IPS-18a (cell line): ENCODE results near the gene CNPY1.

Experiments used
- H3K27ac ChIP-seq: one replicate; pipeline ENCODE4 v1.5.1; 2013; ENCODE audit warnings: low read length
- H3K27me3 ChIP-seq: one replicate; pipeline ENCODE4 v1.6.1; 2013; ENCODE audit warnings: mild to moderate bottlenecking, low read length; ENCODE audit not compliant: control insufficient read depth, insufficient read depth
- H3K36me3 ChIP-seq: one replicate; pipeline ENCODE4 v1.6.1; 2013; ENCODE audit warnings: low read depth, low read length; ENCODE audit not compliant: control insufficient read depth
- H3K4me1 ChIP-seq: one replicate; pipeline ENCODE4 v1.6.1; 2013; ENCODE audit warnings: low read depth, low read length; ENCODE audit not compliant: control insufficient read depth
- H3K4me3 ChIP-seq: one replicate; pipeline ENCODE4 v1.5.1; 2013; ENCODE audit warnings: low read length
- H3K9ac ChIP-seq: one replicate; pipeline ENCODE4 v1.6.1; 2013; ENCODE audit warnings: mild to moderate bottlenecking, low read length, moderate library complexity
- H3K9me3 ChIP-seq: one replicate; pipeline ENCODE4 v1.6.1; 2013; ENCODE audit warnings: low read depth, low read length; ENCODE audit not compliant: control insufficient read depth

CNPY1 gene

GRCh38 chr7:155553871-155554270, 7.5 kb upstream of the CNPY1 start:
- H3K27ac ChIP-seq = no peak overlapping the region
- no peak overlapping the region for H3K4me3 ChIP-seq
- H3K36me3 ChIP-seq = no peaks in the 10 kb centered on the region
- no peaks in the 10 kb centered on the region for H3K27me3 ChIP-seq
- no peaks in the 10 kb centered on the region for H3K4me1 ChIP-seq
- H3K9ac ChIP-seq = no peak overlapping the region
- no peaks in the 10 kb centered on the region for H3K9me3 ChIP-seq

DNA sequence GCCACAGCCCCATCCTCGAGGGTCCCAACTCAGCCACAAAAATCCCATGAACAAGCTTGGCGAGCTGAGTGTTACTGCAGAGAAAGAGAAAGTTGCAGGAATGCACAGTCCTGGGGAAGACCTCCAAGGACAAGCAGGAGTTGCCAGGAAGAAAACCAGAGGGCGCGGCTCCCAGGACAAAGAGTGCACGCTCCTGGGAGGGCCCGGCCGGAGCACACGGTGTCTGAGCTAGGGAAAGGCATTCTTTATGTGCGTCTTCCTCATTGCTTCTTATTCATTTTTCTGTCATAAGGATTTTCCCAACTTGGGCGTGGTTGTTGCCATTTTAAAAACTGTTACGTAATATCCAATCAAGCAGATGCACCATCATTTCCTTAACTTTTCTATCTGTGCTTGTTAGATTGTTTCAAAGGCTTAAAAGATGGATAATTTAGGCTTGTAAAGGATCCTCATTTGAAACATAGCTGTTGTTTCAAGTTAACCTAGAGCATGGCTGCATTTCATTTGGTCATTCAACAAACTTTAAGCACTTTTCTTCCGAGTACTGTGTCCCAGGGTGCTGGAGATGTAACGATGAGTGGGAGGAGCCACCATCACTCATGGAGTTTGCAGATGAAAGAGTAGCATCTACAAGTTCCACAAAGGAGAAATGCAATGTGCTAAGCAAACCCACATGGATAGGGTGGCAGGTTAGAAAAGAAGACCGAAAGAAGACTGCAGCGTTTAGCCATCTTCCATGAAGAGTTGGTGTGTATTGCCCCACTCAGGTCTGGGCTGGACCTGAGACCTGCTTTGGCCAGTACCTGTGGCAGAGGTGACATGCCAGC, 5.6 kb upstream of the CNPY1 start:
- no peaks in the 10 kb centered on the region for H3K27me3 ChIP-seq
- H3K36me3 ChIP-seq = no peaks in the 10 kb centered on the region
- no peak overlapping the region for H3K9ac ChIP-seq
- H3K9me3 ChIP-seq = no peaks in the 10 kb centered on the region
- H3K4me1 ChIP-seq = no peaks in the 10 kb centered on the region
- H3K27ac ChIP-seq = no peak overlapping the region
- H3K4me3 ChIP-seq = no peak overlapping the region

DNA sequence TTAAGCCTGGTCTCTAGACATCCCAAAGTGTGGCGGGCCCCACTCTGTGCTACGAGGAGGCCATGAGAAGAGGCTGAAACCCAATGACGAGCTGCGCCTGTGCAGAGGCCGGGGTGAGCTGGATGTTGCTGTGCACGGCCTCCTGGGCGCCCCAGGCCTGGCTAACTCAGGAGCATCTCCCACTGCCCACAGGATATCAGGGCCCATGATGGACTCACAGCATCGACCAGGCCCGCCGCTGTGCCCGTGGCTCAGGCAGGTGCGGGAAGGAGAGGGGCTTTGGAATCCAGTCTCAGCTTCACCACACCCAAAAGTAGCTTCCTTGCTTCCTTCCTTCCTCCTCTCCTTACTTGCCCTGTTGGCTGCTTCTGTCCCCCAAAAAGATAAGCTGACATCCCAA, 4.6 kb upstream of the CNPY1 start:
- Histone ChIP-seq H3K36me3 (no peaks in the 10 kb centered on the region), H3K27me3 (no peaks in the 10 kb centered on the region)

DNA sequence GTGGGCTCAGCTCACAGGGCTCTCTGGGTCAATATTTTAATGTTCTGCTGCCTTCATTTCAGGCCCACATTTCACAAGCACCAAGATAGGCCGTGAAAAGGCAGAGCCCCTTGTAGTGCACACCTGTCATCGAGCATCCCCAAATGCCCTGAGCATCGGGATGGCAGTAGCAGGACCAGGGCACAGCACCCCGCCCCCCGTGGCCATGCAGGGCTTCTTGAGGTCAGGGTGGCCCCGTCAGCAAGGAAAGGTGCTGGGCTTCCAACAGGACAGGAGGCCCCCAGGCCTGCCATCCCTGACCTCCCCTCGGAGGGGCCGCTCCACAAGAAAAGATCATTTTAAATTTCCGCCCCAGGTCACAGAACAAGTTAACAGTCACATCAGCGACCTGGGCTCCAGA, 2.9 kb upstream of the CNPY1 start:
- H3K27me3 ChIP-seq = no peaks in the 10 kb centered on the region

More for the DNA sequence above, 4.6 kb upstream of the CNPY1 start:
- Histone ChIP-seq H3K4me1 (no peaks in the 10 kb centered on the region), H3K9me3 (no peaks in the 10 kb centered on the region), H3K9ac (no peak overlapping the region), H3K27ac (no peak overlapping the region), H3K4me3 (no peak overlapping the region)

GRCh38 chr7:155547161-155547791, 917 bp upstream of the CNPY1 start:
- H3K9ac ChIP-seq = no peak overlapping the region
- H3K27ac ChIP-seq = no peak overlapping the region
- H3K4me3 ChIP-seq = no peak overlapping the region
- no peaks in the 10 kb centered on the region for H3K36me3 ChIP-seq
- no peaks in the 10 kb centered on the region for H3K4me1 ChIP-seq
- H3K9me3 ChIP-seq = no peaks in the 10 kb centered on the region
- H3K27me3 ChIP-seq = no peaks in the 10 kb centered on the region

More for the DNA sequence above, 2.9 kb upstream of the CNPY1 start:
- Histone ChIP-seq H3K27ac (no peak overlapping the region), H3K4me1 (no peaks in the 10 kb centered on the region), H3K36me3 (no peaks in the 10 kb centered on the region), H3K4me3 (no peak overlapping the region), H3K9me3 (no peaks in the 10 kb centered on the region), H3K9ac (no peak overlapping the region)

DNA sequence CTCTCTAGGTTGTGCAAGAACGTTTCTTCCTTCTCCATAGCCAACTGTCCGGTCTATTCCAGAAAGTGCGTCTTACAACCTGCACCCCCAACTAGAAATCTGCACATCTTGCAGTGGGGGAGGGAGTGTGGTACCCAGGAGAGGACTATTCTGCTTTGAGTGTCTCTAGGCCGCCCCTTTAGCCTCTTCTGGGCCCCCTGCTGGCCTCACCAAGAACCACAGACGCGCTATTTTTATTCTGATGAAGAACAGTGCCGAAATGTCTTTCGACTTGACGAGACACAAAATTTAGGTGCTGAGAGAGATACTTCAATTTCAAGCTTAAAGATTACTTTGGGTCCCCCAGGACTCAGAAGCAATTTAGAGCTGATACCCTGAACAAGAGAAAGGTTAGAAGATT, 1.0 kb downstream of the CNPY1 start:
- H3K9me3 ChIP-seq = no peaks in the 10 kb centered on the region
- no peaks in the 10 kb centered on the region for H3K4me1 ChIP-seq
- no peak overlapping the region for H3K27ac ChIP-seq
- H3K36me3 ChIP-seq = no peaks in the 10 kb centered on the region
- H3K4me3 ChIP-seq = no peak overlapping the region
- no peak overlapping the region for H3K9ac ChIP-seq
- H3K27me3 ChIP-seq = no peaks in the 10 kb centered on the region

GRCh38 chr7:155544485-155544884, 1.9 kb downstream of the CNPY1 start:
- Histone ChIP-seq H3K27me3 (no peaks in the 10 kb centered on the region), H3K9me3 (no peaks in the 10 kb centered on the region), H3K27ac (no peak overlapping the region)

DNA sequence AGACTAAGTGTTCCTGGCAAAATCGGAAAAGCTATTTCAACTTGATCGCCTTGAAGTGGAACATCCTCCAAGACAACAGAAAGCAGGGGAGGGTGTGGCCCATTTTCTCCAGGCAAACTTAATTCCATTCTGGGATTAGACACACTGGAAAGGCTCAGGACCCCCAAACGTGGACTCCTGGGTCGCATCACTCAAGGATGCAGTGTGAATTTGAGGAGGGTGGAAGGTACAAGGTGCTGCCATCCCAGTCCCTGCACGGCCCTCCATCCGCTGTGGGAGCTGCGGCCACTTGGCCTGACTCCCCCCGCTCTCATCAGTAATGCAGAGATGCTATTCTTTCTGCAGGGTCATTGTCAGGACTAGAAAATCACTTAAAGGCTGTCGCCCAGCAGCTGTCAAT, 2.4 kb downstream of the CNPY1 start:
- no peaks in the 10 kb centered on the region for H3K36me3 ChIP-seq
- H3K27ac ChIP-seq = no peak overlapping the region
- no peaks in the 10 kb centered on the region for H3K27me3 ChIP-seq
- H3K4me3 ChIP-seq = no peak overlapping the region
- H3K4me1 ChIP-seq = no peaks in the 10 kb centered on the region
- no peaks in the 10 kb centered on the region for H3K9me3 ChIP-seq
- H3K9ac ChIP-seq = no peak overlapping the region

More at GRCh38 chr7:155544485-155544884, 1.9 kb downstream of the CNPY1 start:
- no peaks in the 10 kb centered on the region for H3K36me3 ChIP-seq
- no peaks in the 10 kb centered on the region for H3K4me1 ChIP-seq
- no peak overlapping the region for H3K4me3 ChIP-seq
- no peak overlapping the region for H3K9ac ChIP-seq

- H3K9ac ChIP-seq = no peak overlapping the region
- no peak overlapping the region for H3K27ac ChIP-seq
- H3K9me3 ChIP-seq = no peaks in the 10 kb centered on the region
- no peaks in the 10 kb centered on the region for H3K27me3 ChIP-seq
- no peaks in the 10 kb centered on the region for H3K36me3 ChIP-seq
- no peak overlapping the region for H3K4me3 ChIP-seq
- no peaks in the 10 kb centered on the region for H3K4me1 ChIP-seq
These were observed 3.1 kb downstream of the CNPY1 start for GRCh38 chr7:155543011-155543876.

DNA sequence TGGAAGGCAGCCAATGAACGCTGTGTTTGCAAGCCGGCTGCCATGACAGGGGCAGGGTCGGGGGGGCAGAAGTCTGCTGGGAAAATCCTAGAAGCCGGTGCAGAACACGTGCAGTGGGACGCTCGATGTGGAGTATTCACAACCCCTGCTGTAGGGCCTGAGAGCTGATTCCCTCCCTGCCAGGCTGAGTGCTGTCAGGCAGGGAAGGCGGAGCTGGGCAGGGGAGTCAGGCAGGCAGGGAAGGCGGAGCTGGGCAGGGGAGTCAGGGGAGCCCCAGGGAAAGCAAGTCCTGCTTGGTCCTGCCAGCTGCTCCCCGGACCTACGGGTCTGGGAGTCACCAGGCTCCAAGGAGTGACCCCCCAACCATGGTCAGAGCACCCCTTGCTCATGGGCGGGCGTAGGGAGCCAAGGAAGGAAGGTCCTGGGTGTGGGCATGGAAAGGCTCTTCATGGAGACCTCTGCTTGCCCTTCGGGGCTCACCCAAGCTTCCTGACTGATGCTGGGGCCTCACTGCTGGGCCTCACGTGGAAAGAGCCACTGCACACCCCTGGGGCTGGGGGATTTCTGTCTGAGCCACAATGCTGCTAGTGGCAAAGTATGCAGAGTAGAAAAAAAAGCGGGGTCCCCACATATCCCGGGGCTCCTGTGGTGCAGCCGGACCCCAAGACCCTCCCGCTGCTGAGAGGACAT, 4.2 kb downstream of the CNPY1 start:
- no peaks in the 10 kb centered on the region for H3K27me3 ChIP-seq
- no peaks in the 10 kb centered on the region for H3K4me1 ChIP-seq
- H3K27ac ChIP-seq = no peak overlapping the region
- H3K36me3 ChIP-seq = no peaks in the 10 kb centered on the region
- H3K4me3 ChIP-seq = no peak overlapping the region
- no peaks in the 10 kb centered on the region for H3K9me3 ChIP-seq
- H3K9ac ChIP-seq = no peak overlapping the region

DNA sequence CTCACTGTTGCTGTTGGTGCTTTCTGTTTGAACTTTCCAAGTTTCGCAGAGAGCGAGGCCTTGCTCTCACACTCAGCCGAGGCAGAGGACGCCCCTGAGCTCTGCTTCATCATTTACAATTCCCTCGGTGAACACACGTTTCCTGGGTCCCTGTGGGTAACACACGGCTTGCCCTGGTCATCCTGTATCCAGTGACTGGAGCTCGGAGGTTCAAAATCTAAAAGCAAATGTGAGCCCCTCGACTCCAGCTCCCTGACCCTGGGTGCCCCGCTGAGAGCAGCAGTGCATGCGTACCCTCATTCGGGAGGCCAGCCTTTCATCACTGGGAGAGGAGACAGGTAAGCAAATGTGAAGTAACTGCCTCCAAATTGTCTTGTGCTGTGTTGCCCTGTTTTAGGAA, 5.8 kb downstream of the CNPY1 start:
- Histone ChIP-seq H3K4me1 (no peaks in the 10 kb centered on the region), H3K36me3 (no peaks in the 10 kb centered on the region), H3K9ac (no peak overlapping the region), H3K27ac (no peak overlapping the region), H3K9me3 (no peaks in the 10 kb centered on the region), H3K4me3 (no peak overlapping the region), H3K27me3 (peaks cover 14% of the 10 kb centered on the region)
